A549 (cell line): ENCODE results near the gene SLC24A3.

Source experiments
- CBX8 ChIP-seq: fragments of 200-600 bp; sonication (generic); IDR thresholded peaks from 2 replicates; pipeline ENCODE4 v1.6.1; 2016
- MYC ChIP-seq: IDR thresholded peaks from 2 replicates; pipeline ENCODE4 v1.6.1; 2012; ENCODE audit warnings: mild to moderate bottlenecking, inconsistent platforms, low read length, improper control_type of control experiment, borderline replicate concordance
- NFE2L2 ChIP-seq: fragments of 150-350 bp; conservative IDR thresholded peaks from 2 replicates; pipeline ENCODE4 v1.6.1; 2014; ENCODE audit warnings: low read length
- NR3C1 ChIP-seq: fragments of >200 bp; sonication (Bioruptor Twin); formaldehyde crosslinking; IDR thresholded peaks from 3 replicates; pipeline ENCODE4 v1.6.1; 2017
- POLR2A ChIP-seq: IDR thresholded peaks from 2 replicates; pipeline ENCODE4 v1.6.1; 2012; ENCODE audit warnings: mild to moderate bottlenecking, low read length
- RAD21 ChIP-seq, 2 experiments: fragments of >200 bp in 1 of 2; sonication (Bioruptor Twin) in 1 of 2; formaldehyde crosslinking in 1 of 2; IDR thresholded peaks in 1 of 2; conservative IDR thresholded peaks in 1 of 2; 2 replicates in 1 of 2; 3 replicates in 1 of 2; pipeline ENCODE4 v1.6.1; 2012 to 2018; ENCODE audit warnings: inconsistent platforms in 1 of 2
- SMC3 ChIP-seq: fragments of >200 bp; sonication (Bioruptor Twin); formaldehyde crosslinking; IDR thresholded peaks from 3 replicates; pipeline ENCODE4 v1.6.1; 2018; ENCODE audit warnings: inconsistent platforms
- TF ChIP-seq, protein P1 (sequence below): fragments of >200 bp; sonication (Bioruptor Twin); formaldehyde crosslinking; IDR thresholded peaks from 3 replicates; pipeline ENCODE4 v1.5.1; 2016
- TF ChIP-seq, protein P2 (sequence below): fragments of >200 bp; sonication (Bioruptor Twin); formaldehyde crosslinking; IDR thresholded peaks from 2 replicates; pipeline ENCODE4 v1.6.1; 2016
- TF ChIP-seq, protein P3 (sequence below): fragments of 200-600 bp; sonication (generic); IDR thresholded peaks from 2 replicates; pipeline ENCODE4 v1.6.1; 2016; ENCODE audit warnings: antibody characterized with exemption, mild to moderate bottlenecking, moderate library complexity

DNA sequence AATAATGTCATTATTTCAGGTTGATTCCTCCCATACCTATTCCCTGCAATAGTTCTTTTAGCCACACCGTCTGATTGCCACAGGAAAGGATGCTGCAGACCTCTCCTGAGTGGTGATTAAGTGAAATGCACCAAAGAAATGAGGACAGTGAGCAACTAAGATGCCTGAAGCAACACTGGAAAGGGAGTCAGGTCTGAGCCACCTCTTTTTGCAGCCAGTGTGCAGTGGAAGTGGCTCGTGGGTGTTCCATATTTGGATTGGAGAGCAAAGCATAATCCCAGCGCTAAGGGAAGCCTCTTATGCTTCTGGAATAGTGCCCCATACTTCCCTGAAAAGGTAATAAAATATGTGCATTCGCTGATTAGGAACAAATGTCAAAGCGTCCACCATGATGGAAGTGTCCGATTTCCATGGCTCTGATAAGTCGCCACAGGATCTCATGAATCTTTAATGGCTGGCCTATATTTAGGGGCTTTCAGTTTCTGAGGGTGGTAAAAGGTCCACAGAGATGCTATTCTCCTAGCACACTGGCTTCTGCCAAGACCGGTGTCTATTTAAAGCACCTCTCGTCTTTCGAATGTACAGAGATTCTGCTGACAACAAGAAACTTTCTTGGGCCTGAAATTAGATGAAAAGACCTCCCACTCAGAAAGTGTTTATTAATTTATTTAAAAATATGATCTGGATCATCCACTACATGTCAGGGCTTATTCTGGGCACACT, 253.9 kb downstream of the SLC24A3 start:
- TF ChIP-seq CBX8 = no peak
- TF ChIP-seq, protein P1, sequence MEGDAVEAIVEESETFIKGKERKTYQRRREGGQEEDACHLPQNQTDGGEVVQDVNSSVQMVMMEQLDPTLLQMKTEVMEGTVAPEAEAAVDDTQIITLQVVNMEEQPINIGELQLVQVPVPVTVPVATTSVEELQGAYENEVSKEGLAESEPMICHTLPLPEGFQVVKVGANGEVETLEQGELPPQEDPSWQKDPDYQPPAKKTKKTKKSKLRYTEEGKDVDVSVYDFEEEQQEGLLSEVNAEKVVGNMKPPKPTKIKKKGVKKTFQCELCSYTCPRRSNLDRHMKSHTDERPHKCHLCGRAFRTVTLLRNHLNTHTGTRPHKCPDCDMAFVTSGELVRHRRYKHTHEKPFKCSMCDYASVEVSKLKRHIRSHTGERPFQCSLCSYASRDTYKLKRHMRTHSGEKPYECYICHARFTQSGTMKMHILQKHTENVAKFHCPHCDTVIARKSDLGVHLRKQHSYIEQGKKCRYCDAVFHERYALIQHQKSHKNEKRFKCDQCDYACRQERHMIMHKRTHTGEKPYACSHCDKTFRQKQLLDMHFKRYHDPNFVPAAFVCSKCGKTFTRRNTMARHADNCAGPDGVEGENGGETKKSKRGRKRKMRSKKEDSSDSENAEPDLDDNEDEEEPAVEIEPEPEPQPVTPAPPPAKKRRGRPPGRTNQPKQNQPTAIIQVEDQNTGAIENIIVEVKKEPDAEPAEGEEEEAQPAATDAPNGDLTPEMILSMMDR = no peak
- no peak for TF ChIP-seq NFE2L2
- TF ChIP-seq POLR2A = no peak
- no peak for TF ChIP-seq SMC3
- TF ChIP-seq RAD21 (conservative IDR thresholded peaks at IDR 0.05 in 1 of 2, IDR thresholded peaks at IDR 0.05 in 1 of 2) = no peak
- TF ChIP-seq, protein P2, sequence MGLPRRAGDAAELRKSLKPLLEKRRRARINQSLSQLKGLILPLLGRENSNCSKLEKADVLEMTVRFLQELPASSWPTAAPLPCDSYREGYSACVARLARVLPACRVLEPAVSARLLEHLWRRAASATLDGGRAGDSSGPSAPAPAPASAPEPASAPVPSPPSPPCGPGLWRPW = no peak
- TF ChIP-seq, protein P3, sequence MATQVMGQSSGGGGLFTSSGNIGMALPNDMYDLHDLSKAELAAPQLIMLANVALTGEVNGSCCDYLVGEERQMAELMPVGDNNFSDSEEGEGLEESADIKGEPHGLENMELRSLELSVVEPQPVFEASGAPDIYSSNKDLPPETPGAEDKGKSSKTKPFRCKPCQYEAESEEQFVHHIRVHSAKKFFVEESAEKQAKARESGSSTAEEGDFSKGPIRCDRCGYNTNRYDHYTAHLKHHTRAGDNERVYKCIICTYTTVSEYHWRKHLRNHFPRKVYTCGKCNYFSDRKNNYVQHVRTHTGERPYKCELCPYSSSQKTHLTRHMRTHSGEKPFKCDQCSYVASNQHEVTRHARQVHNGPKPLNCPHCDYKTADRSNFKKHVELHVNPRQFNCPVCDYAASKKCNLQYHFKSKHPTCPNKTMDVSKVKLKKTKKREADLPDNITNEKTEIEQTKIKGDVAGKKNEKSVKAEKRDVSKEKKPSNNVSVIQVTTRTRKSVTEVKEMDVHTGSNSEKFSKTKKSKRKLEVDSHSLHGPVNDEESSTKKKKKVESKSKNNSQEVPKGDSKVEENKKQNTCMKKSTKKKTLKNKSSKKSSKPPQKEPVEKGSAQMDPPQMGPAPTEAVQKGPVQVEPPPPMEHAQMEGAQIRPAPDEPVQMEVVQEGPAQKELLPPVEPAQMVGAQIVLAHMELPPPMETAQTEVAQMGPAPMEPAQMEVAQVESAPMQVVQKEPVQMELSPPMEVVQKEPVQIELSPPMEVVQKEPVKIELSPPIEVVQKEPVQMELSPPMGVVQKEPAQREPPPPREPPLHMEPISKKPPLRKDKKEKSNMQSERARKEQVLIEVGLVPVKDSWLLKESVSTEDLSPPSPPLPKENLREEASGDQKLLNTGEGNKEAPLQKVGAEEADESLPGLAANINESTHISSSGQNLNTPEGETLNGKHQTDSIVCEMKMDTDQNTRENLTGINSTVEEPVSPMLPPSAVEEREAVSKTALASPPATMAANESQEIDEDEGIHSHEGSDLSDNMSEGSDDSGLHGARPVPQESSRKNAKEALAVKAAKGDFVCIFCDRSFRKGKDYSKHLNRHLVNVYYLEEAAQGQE = no peak
- no peak for TF ChIP-seq NR3C1
- TF ChIP-seq MYC = no peak
